Measurements from ENCODE around the gene FLAD1.

- no peak for TF ChIP-seq CTCF (IDR thresholded peaks at IDR 0.05)
- no peak for TF ChIP-seq POLR2A (IDR thresholded peaks at IDR 0.05)
- TF ChIP-seq POLR2AphosphoS5 (IDR thresholded peaks at IDR 0.05; ENCODE audit: insufficient read depth in 1 of 2, low read depth in 1 of 2): no peak
Measured at GRCh38 chr1:155033524-155033923, 50.4 kb downstream of the FLAD1 start, which contains the start of the genes DCST1 and DCST2.
